ENCODE results near the gene ITGB3BP.

Gene ITGB3BP

GRCh38 chr1:63414691-63415365, 108.2 kb downstream of the ITGB3BP start:
- DNase-seq: no peak

GRCh38 chr1:63413394-63413793, 109.6 kb downstream of the ITGB3BP start:
- no peak for DNase-seq

GRCh38 chr1:63411066-63411465, 112.0 kb downstream of the ITGB3BP start:
- no peak for DNase-seq

- DNase-seq: no peak
Observed at GRCh38 chr1:63408331-63408730, 114.7 kb downstream of the ITGB3BP start.

GRCh38 chr1:63407002-63407401, 116.0 kb downstream of the ITGB3BP start:
- no peak for DNase-seq

GRCh38 chr1:63405987-63406386, 117.0 kb downstream of the ITGB3BP start:
- DNase-seq: no peak

GRCh38 chr1:63405021-63405420, 118.0 kb downstream of the ITGB3BP start:
- peak; percentile 80 for DNase-seq

- peak; percentile 83 for DNase-seq
Observed at GRCh38 chr1:63403386-63403785, 119.6 kb downstream of the ITGB3BP start.

GRCh38 chr1:63401945-63402344, 121.1 kb downstream of the ITGB3BP start:
- DNase-seq: no peak

All from DMS53 (cell line).